SHP77 treated with DMSO at 0.1 percent for 48 hours (cell line): Measurements from ENCODE around the gene PCDH9.
A peak's percentile ranks its signal among the peaks of the same experiment; 100 is the strongest.
"Not testable (repeated sequence)": the region's sequence is repeated elsewhere in the genome, so short reads cannot be mapped to it uniquely, and the experiment has no call there.

Experiments
- DNase-seq: peaks from one replicate; lab custom pipeline; 2025; lab: John Stamatoyannopoulos, UW

Gene PCDH9

GRCh38 chr13:66835040-66835628 is 395.0 kb downstream of the PCDH9 start:
- DNase-seq = peak; percentile 92

- DNase-seq = no peak
These were observed 399.0 kb downstream of the PCDH9 start for GRCh38 chr13:66830940-66831716.

- no peak for DNase-seq
These were observed 400.3 kb downstream of the PCDH9 start for GRCh38 chr13:66829803-66830202.

- no peak for DNase-seq
These were observed 403.7 kb downstream of the PCDH9 start for GRCh38 chr13:66826398-66826797.

GRCh38 chr13:66821551-66821950 is 408.6 kb downstream of the PCDH9 start:
- no peak for DNase-seq

- no peak for DNase-seq
These were observed 418.7 kb downstream of the PCDH9 start for GRCh38 chr13:66811455-66811854.

- DNase-seq = peak; percentile 25
These were observed 420.7 kb downstream of the PCDH9 start for GRCh38 chr13:66809485-66809884.

- DNase-seq = no peak
These were observed 422.9 kb downstream of the PCDH9 start for GRCh38 chr13:66807251-66807650.

- no peak for DNase-seq
These were observed 424.5 kb downstream of the PCDH9 start for GRCh38 chr13:66805657-66806056.

GRCh38 chr13:66803808-66804456 is 426.2 kb downstream of the PCDH9 start:
- no peak for DNase-seq

GRCh38 chr13:66803013-66803807 is 426.9 kb downstream of the PCDH9 start:
- DNase-seq = no peak

GRCh38 chr13:66795636-66796035 is 434.5 kb downstream of the PCDH9 start:
- no peak for DNase-seq

GRCh38 chr13:66794340-66795031 is 435.6 kb downstream of the PCDH9 start:
- no peak for DNase-seq

- DNase-seq = no peak
These were observed 439.3 kb downstream of the PCDH9 start for GRCh38 chr13:66790861-66791260.

- DNase-seq = no peak
These were observed 448.9 kb downstream of the PCDH9 start for GRCh38 chr13:66781241-66781640.

- DNase-seq = no peak
These were observed 449.3 kb downstream of the PCDH9 start for GRCh38 chr13:66780814-66781213.

- no peak for DNase-seq
These were observed 451.7 kb downstream of the PCDH9 start for GRCh38 chr13:66778461-66778860.

GRCh38 chr13:66775196-66775595 is 454.9 kb downstream of the PCDH9 start:
- no peak for DNase-seq

GRCh38 chr13:66774046-66774445 is 456.1 kb downstream of the PCDH9 start:
- no peak for DNase-seq

GRCh38 chr13:66765559-66765958 is 464.6 kb downstream of the PCDH9 start:
- no peak for DNase-seq

- DNase-seq = not testable (repeated sequence)
These were observed 469.5 kb downstream of the PCDH9 start for GRCh38 chr13:66760678-66761077.

GRCh38 chr13:66759919-66760318 is 470.2 kb downstream of the PCDH9 start:
- DNase-seq = no peak
